Osteoblast (primary cell): ENCODE measurements around the gene ANO6. TPM values are rescaled to one million over a fixed set of nuclear protein-coding genes. Genes with fewer than 3 reads are reported as not detected.

ENCODE experiments used
- DNase-seq: peaks from one replicate; pipeline ENCODE4 v3.0.0; 2011; ENCODE audit warnings: low spot score, mixed read lengths; ENCODE audit not compliant: insufficient read length; ENCODE audit errors: missing footprints
- H2AFZ ChIP-seq: 2 replicates; pipeline ENCODE4 v1.6.0; 2011; ENCODE audit warnings: mild to moderate bottlenecking, low read length
- H3K27ac ChIP-seq: 2 replicates; pipeline ENCODE4 v1.5.1; 2011; ENCODE audit warnings: mild to moderate bottlenecking, low read depth, low read length, moderate library complexity
- H3K27me3 ChIP-seq: 2 replicates; pipeline ENCODE4 v1.6.0; 2012; ENCODE audit warnings: mild to moderate bottlenecking, control low read depth, inconsistent platforms, low read length, moderate library complexity; ENCODE audit not compliant: insufficient read depth
- H3K36me3 ChIP-seq: 2 replicates; pipeline ENCODE4 v1.5.1; 2011; ENCODE audit warnings: mild to moderate bottlenecking, low read length, control low read depth, moderate library complexity; ENCODE audit not compliant: insufficient read depth
- H3K4me1 ChIP-seq: 2 replicates; pipeline ENCODE4 v1.5.1; 2011; ENCODE audit warnings: mild to moderate bottlenecking, low read length, control low read depth, moderate library complexity; ENCODE audit not compliant: insufficient read depth
- H3K4me2 ChIP-seq: 2 replicates; pipeline ENCODE4 v1.6.0; 2011; ENCODE audit warnings: mild to moderate bottlenecking, low read length; ENCODE audit not compliant: insufficient read depth
- H3K4me3 ChIP-seq: fragments of 200-600 bp; sonication (generic); 3 replicates; pipeline ENCODE4 v1.5.1; 2012; ENCODE audit warnings: mild to moderate bottlenecking, low read length, inconsistent platforms; ENCODE audit not compliant: insufficient read depth
- H3K79me2 ChIP-seq: 2 replicates; pipeline ENCODE4 v1.6.0; 2012; ENCODE audit warnings: mild to moderate bottlenecking, low read length, control low read depth, inconsistent platforms; ENCODE audit not compliant: insufficient read depth
- H3K9me3 ChIP-seq: 2 replicates; pipeline ENCODE4 v1.5.1; 2011; ENCODE audit warnings: low read depth, low read length, control low read depth
- H4K20me1 ChIP-seq: 2 replicates; pipeline ENCODE4 v1.6.0; 2012; ENCODE audit warnings: mild to moderate bottlenecking, low read length, control low read depth; ENCODE audit not compliant: insufficient read depth
- CTCF ChIP-seq: IDR thresholded peaks from 2 replicates; pipeline ENCODE4 v1.5.1; 2011; ENCODE audit warnings: mild to moderate bottlenecking, low read depth, low read length, moderate library complexity; ENCODE audit errors: extremely low read depth
- total RNA-seq: library from RNA; depleted of rRNA; stranded (reverse); fragments of >200 nt; gene quantifications from 2 replicates; pipeline ENCODE4 v1.2.3, GENCODE V29; 2012

Gene ANO6
- total RNA-seq, 1 donor: 49.9 TPM

GRCh38 chr12:45377815-45378214 lies 161.9 kb downstream of the ANO6 start:
- no peak overlapping the region for H3K4me2 ChIP-seq
- no peaks in the 10 kb centered on the region for H3K27me3 ChIP-seq
- H4K20me1 ChIP-seq: no peaks in the 10 kb centered on the region
- no peak overlapping the region for H3K27ac ChIP-seq
- H3K36me3 ChIP-seq: peaks cover 7% of the 10 kb centered on the region
- DNase-seq: no peak
- H3K4me3 ChIP-seq: no peak overlapping the region
- no peaks in the 10 kb centered on the region for H3K9me3 ChIP-seq
- TF ChIP-seq CTCF: no peak
- no peaks in the 10 kb centered on the region for H3K4me1 ChIP-seq
- H2AFZ ChIP-seq: no peak overlapping the region
- no peaks in the 10 kb centered on the region for H3K79me2 ChIP-seq

DNA sequence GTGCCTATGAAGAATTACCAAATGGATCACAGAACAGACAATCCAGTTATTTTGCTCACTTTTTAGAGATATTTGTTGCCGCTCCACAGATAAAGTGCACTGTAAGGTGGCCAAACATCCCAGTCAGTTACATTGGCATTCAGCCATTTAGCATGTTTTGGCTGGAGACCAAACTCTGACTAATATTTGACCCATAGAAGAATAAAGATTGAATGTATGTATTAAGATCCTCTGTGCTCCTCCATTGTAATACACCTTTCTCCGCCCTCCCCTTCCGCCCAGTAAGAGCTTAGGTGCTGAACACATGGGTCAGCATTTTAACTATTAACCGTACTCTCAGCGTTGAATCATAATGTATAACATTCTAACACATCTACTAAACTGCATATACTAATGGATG lies 163.4 kb downstream of the ANO6 start:
- no peak overlapping the region for H3K4me2 ChIP-seq
- H3K36me3 ChIP-seq: peaks cover 7% of the 10 kb centered on the region

GRCh38 chr12:45381351-45381750 lies 165.5 kb downstream of the ANO6 start:
- H3K4me3 ChIP-seq: no peak overlapping the region
- H3K9me3 ChIP-seq: no peaks in the 10 kb centered on the region
- peak; percentile 65 for DNase-seq
- no peaks in the 10 kb centered on the region for H3K4me1 ChIP-seq
- no peak overlapping the region for H2AFZ ChIP-seq
- no peaks in the 10 kb centered on the region for H3K27me3 ChIP-seq
- no peak overlapping the region for H3K27ac ChIP-seq
- no peaks in the 10 kb centered on the region for H3K79me2 ChIP-seq
- peaks cover 9% of the 10 kb centered on the region for H3K36me3 ChIP-seq
- no peak overlapping the region for H3K4me2 ChIP-seq
- no peak for TF ChIP-seq CTCF
- no peaks in the 10 kb centered on the region for H4K20me1 ChIP-seq

More for the DNA sequence above, 163.4 kb downstream of the ANO6 start:
- Histone ChIP-seq H3K4me3 (no peak overlapping the region), H3K79me2 (no peaks in the 10 kb centered on the region), H2AFZ (no peak overlapping the region), H4K20me1 (no peaks in the 10 kb centered on the region), H3K4me1 (no peaks in the 10 kb centered on the region), H3K27ac (no peak overlapping the region), H3K27me3 (no peaks in the 10 kb centered on the region), H3K9me3 (no peaks in the 10 kb centered on the region)
- TF ChIP-seq CTCF: no peak
- peak; percentile 23 for DNase-seq

DNA sequence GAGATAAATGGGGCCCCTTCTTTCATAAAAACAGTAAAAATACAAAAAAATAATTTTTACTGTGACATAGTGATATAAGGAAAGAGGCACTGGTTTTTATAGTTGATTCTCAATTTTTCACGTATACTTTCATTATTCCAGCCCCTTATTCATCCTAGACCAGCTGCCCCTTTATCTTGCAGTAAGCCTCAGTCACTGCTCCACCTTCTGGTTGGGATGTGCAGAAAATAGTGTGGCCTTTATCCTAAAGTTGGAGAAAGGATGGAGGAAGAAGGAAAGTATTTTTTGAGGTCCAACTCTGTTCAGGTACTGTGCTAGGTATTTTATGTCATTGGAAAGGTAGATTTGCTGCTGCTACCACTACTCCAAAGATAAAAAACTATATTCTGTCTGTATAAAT lies 172.7 kb downstream of the ANO6 start:
- no peak overlapping the region for H3K4me3 ChIP-seq
- H3K36me3 ChIP-seq: peaks cover 13% of the 10 kb centered on the region
- H4K20me1 ChIP-seq: no peaks in the 10 kb centered on the region
- H3K27ac ChIP-seq: no peak overlapping the region
- H3K9me3 ChIP-seq: no peaks in the 10 kb centered on the region
- peak; percentile 10 for DNase-seq
- no peaks in the 10 kb centered on the region for H3K4me1 ChIP-seq
- no peak overlapping the region for H3K4me2 ChIP-seq
- no peaks in the 10 kb centered on the region for H3K27me3 ChIP-seq
- no peaks in the 10 kb centered on the region for H3K79me2 ChIP-seq
- no peak overlapping the region for H2AFZ ChIP-seq
- peak; percentile 82 for TF ChIP-seq CTCF
